Ureter (tissue), 1 donor: ENCODE results near the gene FSTL3. TPM values are rescaled to one million over a fixed set of nuclear protein-coding genes. Genes with fewer than 3 reads are reported as not detected.
"Not testable (repeated sequence)": the region's sequence is repeated elsewhere in the genome, so short reads cannot be mapped to it uniquely, and the experiment has no call there.

Experiments
- DNase-seq: peaks from one replicate; pipeline ENCODE4 v3.0.0-alpha.2; 2020; ENCODE audit warnings: low spot score
- total RNA-seq: library from RNA; stranded (reverse); gene quantifications from one replicate; pipeline ENCODE4 v1.2.4, GENCODE V29; 2023
- donor health status: DM: yes; HTN: yes; CAD: no.

Gene FSTL3
- total RNA-seq, 1 donor from 2014 or later = 29.8 TPM

DNA sequence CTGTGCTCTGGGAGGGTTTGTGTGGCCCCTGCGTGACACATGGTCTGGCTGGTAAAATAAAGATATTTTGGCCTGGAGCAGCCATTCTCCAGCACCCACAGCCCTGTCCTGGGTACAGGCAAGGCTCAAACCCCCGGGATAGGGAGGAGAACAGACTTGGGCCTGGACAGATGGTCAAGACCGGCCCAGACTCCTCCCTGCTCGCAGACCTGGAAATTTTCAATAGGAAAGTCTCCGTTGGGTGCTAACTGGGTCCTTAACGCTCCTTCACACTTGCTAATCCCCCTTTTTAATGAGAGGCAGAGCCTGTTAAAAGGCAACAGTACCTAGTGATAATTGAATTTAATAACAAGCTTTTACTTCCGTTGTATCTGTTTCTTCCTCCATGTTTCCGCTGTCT lies 35.1 kb downstream of the FSTL3 start:
- DNase-seq = no peak

DNA sequence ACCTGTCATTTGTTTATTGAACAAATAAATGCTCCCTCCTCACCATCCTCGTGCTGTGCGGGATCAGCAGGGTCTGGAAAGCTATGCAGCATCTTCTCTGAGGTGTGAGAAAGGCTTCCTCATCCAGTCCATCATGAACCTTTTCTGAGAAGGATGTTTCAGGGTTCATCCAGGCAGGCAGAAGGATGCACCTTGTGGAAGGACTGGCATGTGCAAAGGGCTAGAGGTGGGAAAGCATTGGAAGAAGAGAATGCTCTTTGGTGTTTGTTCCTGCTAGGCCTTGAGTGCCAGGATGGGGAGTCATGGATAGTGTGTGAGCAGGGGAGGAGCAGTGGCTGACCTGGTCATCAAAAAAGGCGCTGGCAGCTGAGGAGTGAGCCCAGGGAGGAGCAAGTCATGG lies 39.2 kb downstream of the FSTL3 start:
- no peak for DNase-seq

- no peak for DNase-seq
Measured at GRCh38 chr19:718251-718951, 42.2 kb downstream of the FSTL3 start.

GRCh38 chr19:718991-719512 lies 42.9 kb downstream of the FSTL3 start:
- DNase-seq = peak; percentile 69

GRCh38 chr19:719636-720344 lies 43.6 kb downstream of the FSTL3 start:
- DNase-seq = no peak

GRCh38 chr19:720345-721160 lies 44.4 kb downstream of the FSTL3 start:
- DNase-seq = no peak

DNA sequence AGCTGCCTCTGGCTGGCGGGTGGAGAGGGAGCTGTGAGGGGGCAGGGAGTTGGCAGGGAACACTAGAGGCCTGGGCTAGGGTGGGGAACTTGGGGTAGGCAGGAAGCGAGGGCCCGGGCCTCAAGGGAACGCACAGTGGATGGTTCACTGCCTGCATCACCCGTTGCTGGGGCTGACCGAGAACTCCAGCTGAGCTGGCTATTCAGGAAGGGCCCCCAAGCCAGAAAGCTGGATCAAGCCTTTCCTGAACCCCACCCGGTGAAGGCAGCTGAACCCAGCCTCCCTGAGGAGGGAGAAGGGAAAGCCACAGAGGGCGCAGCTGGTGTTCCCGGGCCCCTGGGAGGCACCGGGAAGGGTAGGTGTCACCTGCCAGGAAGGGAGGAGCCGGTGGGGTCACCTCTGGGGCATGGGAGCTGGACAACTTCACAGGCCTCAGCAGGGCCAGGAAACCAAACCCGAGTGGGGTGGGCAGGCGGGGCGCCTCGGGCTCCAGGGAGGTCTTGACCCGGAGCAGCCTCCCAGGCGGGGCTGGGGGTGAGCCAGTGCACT lies 46.4 kb downstream of the FSTL3 start:
- DNase-seq = no peak

DNA sequence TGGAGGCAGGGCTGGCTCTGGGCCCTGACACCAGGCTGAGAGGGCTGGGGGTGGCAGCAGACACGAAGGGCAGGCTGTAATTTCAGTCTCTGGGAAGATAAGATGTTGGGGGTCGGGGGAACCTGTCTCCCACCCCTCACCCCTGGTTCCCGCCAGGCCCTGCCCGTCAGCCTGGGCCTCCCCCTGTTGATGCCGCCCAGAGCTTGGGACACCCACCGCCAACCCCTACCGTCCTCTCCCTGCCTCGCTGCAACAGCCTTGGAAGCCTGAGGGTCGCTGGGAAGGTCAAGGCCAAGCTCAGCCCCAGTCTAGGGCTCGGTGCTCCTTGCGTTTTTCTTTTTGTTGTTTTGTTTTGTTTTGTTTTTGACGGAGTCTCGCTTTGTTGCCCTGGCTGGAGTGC lies 47.1 kb downstream of the FSTL3 start:
- DNase-seq = no peak

- DNase-seq = no peak
Measured at GRCh38 chr19:723714-724113, 47.5 kb downstream of the FSTL3 start.

DNA sequence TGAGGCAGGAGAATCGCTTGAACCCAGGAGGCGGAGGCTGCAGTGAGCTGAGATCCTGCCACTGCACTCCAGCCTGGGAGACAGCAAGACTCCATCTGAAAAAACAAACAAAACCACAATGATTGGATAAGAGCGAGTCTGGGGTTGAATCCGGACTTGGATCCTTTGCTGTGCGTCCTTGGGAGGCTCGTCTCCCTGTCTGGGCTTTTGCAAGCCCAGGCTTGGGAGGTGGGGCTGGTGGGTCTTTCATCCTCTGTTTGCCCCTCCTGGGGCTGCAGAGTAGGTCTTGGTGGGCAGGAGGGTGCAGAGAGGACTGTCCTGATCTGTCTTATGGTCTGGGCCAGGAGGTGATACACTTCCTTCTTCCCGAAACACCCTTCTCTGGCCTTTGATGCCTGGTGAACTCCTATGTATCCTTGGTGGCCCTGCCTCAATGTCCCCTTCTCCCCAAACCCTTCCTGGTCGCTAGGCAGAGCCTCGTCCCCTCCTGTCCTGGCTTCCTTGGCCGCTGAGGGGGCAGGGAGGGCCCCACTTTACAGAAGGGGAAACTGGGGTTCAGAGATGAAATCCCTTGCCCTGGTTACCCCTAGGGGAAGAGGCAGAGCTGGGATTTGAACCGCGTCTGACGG lies 49.4 kb downstream of the FSTL3 start:
- DNase-seq = no peak

DNA sequence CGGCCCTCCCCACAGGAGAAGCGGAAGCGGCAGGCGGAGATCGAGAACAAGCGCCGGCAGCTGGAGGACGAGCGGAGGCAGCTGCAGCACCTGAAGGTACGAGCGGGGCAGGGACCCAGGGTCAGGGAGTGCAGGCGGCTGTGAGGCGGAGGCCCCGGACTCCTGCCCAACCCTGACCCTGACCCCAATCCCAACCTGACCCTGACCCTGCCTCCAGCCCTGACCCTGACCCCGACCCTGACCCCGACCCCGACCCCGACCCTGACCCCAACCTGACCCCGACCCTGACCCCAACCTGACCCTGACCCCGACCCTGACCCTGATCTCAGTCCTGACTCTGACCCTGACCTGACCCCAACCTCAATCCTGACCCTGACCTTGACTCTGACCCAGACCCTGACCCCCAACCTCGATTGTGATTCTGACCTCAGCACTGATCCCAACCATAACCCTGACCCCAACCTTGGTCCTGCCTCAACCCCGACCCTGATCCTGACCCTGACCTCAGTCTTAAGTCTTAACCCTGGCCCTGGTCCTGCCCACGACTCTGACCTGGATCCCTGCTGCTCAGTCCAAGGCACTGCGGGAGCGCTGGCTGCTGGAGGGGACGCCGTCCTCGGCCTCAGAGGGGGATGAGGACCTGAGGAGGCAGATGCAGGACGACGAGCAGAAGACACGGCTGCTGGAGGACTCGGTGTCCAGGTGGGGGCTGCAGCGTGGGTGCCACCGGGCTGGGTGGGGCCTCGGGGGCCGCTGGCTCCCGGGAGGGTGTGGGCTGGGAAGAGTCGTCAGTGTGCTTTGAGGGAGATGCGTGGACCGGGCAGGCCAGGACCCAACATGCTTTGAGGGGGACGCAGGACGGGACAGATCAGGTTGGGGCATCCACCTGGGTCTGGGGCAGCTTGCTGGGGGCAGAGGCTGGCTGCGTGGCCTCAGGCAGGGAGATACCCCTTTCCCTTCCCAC lies 51.1 kb downstream of the FSTL3 start:
- DNase-seq = no peak

DNA sequence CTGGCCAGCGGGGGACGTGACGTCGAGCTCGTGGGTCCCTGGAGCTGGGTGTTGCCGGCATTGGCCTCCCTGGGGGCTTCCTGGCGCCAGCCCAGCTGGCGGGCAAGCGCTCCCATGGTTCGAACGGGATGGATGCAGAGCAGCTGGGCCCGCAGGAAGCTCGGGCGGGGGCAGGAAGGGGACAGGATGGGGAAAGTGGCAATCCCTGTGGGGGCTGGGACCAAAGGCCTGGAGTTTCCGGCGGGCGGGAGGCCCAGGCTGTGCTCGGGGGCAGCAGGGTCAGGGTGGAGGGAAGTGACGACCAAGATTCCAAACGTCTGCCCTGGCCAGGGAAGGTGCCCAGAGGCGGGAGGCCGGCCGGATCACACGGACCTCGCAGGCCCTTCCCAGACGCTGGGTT lies 51.8 kb downstream of the FSTL3 start:
- DNase-seq = no peak

- not testable (repeated sequence) for DNase-seq
Measured at GRCh38 chr19:729564-729963, 53.4 kb downstream of the FSTL3 start.

GRCh38 chr19:729965-730668 lies 53.9 kb downstream of the FSTL3 start:
- DNase-seq = no peak

DNA sequence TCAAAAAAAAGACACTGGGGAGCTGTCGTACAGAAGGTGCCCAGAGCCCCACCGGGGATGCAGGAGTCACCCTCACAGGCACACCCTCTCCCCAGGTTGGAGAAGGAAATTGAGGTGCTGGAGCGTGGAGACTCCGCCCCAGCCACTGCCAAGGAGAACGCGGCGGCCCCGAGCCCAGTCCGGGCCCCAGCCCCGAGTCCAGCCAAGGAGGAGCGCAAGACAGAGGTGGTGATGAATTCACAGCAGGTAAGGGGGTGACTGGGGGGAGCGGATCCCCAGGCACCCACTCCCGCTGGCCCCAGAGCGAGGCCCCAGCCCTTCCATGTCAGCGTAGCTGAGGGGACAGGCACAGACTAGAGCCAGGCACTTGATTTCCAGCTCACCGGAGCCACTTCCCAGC lies 54.8 kb downstream of the FSTL3 start:
- DNase-seq = no peak

DNA sequence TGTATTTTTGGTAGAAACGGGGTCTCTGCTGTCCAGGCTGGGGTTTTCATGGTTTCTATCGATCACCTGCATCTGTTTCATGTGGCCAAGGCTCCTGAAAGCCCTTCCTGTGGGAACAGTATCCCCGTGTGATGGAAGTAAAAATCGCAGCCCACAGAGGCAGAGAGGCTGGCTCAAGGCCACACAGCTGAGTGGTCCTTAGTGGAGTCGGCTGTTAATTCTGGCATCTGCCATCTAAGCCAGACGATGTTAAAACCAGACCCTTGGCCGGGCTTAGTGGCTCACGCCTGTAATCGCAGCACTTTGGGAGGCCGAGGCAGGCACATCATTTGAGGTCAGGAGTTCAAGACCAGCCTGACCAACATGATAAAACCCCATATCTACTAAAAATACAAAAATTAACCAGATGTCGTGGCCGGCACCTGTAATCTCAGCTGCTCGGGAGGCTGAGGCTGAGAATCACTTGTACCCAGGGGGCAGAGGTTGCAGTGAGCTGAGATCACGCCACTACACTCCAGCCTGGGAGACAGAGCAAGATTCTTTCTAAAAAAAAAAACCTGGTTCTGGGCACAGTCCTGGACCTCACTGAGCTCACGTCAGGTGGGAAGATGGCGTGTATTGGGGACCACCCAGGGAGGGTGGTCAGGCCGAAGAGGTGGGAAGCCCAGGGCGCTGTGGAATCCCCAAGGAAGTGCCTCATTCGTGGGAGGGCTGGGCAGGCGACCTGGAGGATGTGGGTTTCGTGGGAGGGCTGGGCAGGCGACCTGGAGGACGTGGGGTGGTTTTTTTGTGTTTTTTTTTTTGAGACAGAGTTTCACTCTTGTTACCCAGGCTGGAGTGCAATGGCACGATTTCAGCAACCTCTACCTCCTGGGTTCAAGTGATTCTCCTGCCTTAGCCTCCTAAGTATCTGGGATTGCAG lies 56.2 kb downstream of the FSTL3 start:
- DNase-seq = no peak
